GM12878 (cell line): Measurements from ENCODE around the gene EPB41L2. TPM values are rescaled to one million over a fixed set of nuclear protein-coding genes. Genes with fewer than 3 reads are reported as not detected.

Experiments used
- ATAC-seq: fragments of 200-7000 bp; cut with Tn5 transposase; 3 replicates; pipeline ENCODE4 v1.9.1; 2020; ENCODE audit warnings: mild to moderate bottlenecking, moderate library complexity
- BruUV-seq: library from RNA; stranded (reverse); fragments of 400-500 nt; replicated peaks from 2 replicates; lab custom pipeline; 2021; lab: Mats Ljungman, UMichigan
- CTCF ChIA-PET: fragments of 300-600 bp; sonication (Branson Sonifier 250); formaldehyde crosslinking; extraction: SDS; loops from one replicate; lab custom pipeline; 2021; ENCODE audit warnings: inconsistent platforms; lab: Yijun Ruan, JAX
- POLR2A ChIA-PET: fragments of 350-600 bp; formaldehyde crosslinking; extraction: SDS; loops from one replicate; lab custom pipeline; 2021; ENCODE audit warnings: inconsistent platforms; lab: Charles Lee
- RAD21 ChIA-PET: fragments of 300-600 bp; sonication (Branson Sonifier 250); formaldehyde crosslinking; loops from one replicate; lab custom pipeline; 2023; ENCODE audit warnings: antibody characterized with exemption; ENCODE audit not compliant: unreplicated experiment; lab: Charles Lee
- SMC1A ChIA-PET: fragments of 300-600 bp; sonication (Branson Sonifier 250); formaldehyde crosslinking; loops from one replicate; lab custom pipeline; 2023; ENCODE audit not compliant: unreplicated experiment, uncharacterized antibody; lab: Charles Lee
- DNase-seq: peaks from one replicate; pipeline ENCODE4 v3.0.0-alpha.2; 2011; ENCODE audit warnings: low read depth, low spot score
- FAIRE-seq: peaks from 3 replicates; lab custom pipeline; 2011; peaks lifted over from hg19 to GRCh38; lab: Jason Lieb, UNC
- H2AFZ ChIP-seq: 2 replicates; pipeline ENCODE4 v1.6.0; 2011; ENCODE audit warnings: low read depth, low read length, control low read depth; ENCODE audit not compliant: control insufficient read depth
- H3K27ac ChIP-seq: 2 replicates; pipeline ENCODE4 v1.5.1; 2011; ENCODE audit warnings: control low read depth; ENCODE audit not compliant: control insufficient read depth, insufficient read depth
- H3K27me3 ChIP-seq, 2 experiments: replicated peaks in 1 of 2; 2 replicates each; pipeline versions ENCODE4 v1.6.0 to v1.6.1; 2011; ENCODE audit warnings: low read length in 1 of 2; ENCODE audit not compliant: control insufficient read depth in 2 of 2, insufficient read depth in 2 of 2
- H3K36me3 ChIP-seq, 2 experiments: 2 replicates each; pipeline ENCODE4 v1.5.1; 2011; ENCODE audit warnings: low read length in 1 of 2; ENCODE audit not compliant: control insufficient read depth in 2 of 2, insufficient read depth in 2 of 2
- H3K4me1 ChIP-seq: 2 replicates; pipeline ENCODE4 v1.6.1; 2011; ENCODE audit warnings: mild to moderate bottlenecking, low read length, moderate library complexity, mixed read lengths; ENCODE audit not compliant: control insufficient read depth, insufficient read depth
- H3K4me2 ChIP-seq: 2 replicates; pipeline ENCODE4 v1.6.0; 2011; ENCODE audit warnings: control low read depth; ENCODE audit not compliant: control insufficient read depth, insufficient read depth
- H3K4me3 ChIP-seq: fragments of 200-600 bp; sonication (generic); 2 replicates; pipeline ENCODE4 v1.5.1; 2016
- H3K79me2 ChIP-seq: 2 replicates; pipeline ENCODE4 v1.6.0; 2011; ENCODE audit warnings: low read length; ENCODE audit not compliant: control insufficient read depth, insufficient read depth
- H3K9ac ChIP-seq: 2 replicates; pipeline ENCODE4 v1.8.0; 2011; ENCODE audit warnings: low read length, control low read depth, mixed read lengths; ENCODE audit not compliant: control insufficient read depth, insufficient read depth
- H3K9me3 ChIP-seq: replicated peaks from 3 replicates; pipeline ENCODE4 v1.5.1; 2011; ENCODE audit warnings: mild to moderate bottlenecking, low read length; ENCODE audit not compliant: control insufficient read depth, insufficient read depth
- H4K20me1 ChIP-seq: 2 replicates; pipeline ENCODE4 v1.6.0; 2011; ENCODE audit not compliant: control insufficient read depth, insufficient read depth
- DPF2 ChIP-seq: fragments of 450-650 bp; IDR thresholded peaks from 2 replicates; pipeline ENCODE4 v1.6.1; 2017; ENCODE audit warnings: mild to moderate bottlenecking
- HCFC1 ChIP-seq: fragments of 150-350 bp; IDR thresholded peaks from 2 replicates; pipeline ENCODE4 v1.6.1; 2014; ENCODE audit warnings: low read length
- NBN ChIP-seq: fragments of 450-650 bp; IDR thresholded peaks from 2 replicates; pipeline ENCODE4 v1.6.1; 2016
- PRDM15 ChIP-seq: fragments of 450-650 bp; formaldehyde crosslinking; IDR thresholded peaks from 2 replicates; pipeline ENCODE4 v1.4.0; 2020; ENCODE audit warnings: mild to moderate bottlenecking, moderate library complexity
- RUNX3 ChIP-seq: IDR thresholded peaks from 2 replicates; pipeline ENCODE4 v1.6.1; 2012; ENCODE audit warnings: low read length, inconsistent platforms
- WGBS: methylation state at CpG from one replicate; pipeline ENCODE4 v1.1.6; 2016; ENCODE audit warnings: low lambda C conversion rate; ENCODE audit not compliant: insufficient replicate concordance, insufficient coverage; ENCODE audit errors: missing lambda C conversion rate; 5-methylcytosine and 5-hydroxymethylcytosine counted together
- in situ Hi-C: fragments of 300-500 bp; cut with MboI; formaldehyde crosslinking; loops from 9 replicates; pipeline ENCODE4 v1.14.3; 2018; ENCODE audit warnings: mixed read lengths
- intact Hi-C: fragments of 100-400 bp; cut with micrococcal nuclease; formaldehyde crosslinking; loops from one replicate; pipeline ENCODE4 v1.14.2; 2022; ENCODE audit not compliant: unreplicated experiment
- polyA plus RNA-seq, 11 experiments: library from polyadenylated mRNA; depleted of rRNA in 4 of 11; unstranded in 6 of 11; stranded (reverse) in 5 of 11; fragments of >200 nt; fragmentation: Nextera tagmentation in 4 of 11; fragmentation: Illumina TruSeq in 1 of 11; extraction: Ambion mirVana in 4 of 11; extraction: Trizol in 1 of 11; gene quantifications; 1 replicate in 1 of 11; 2 replicates in 10 of 11; pipeline versions ENCODE4 v1.2.1 to v1.2.3, GENCODE V29; 2011 to 2016; ENCODE audit warnings: inconsistent platforms in 2 of 11, missing spikeins in 2 of 11, low read depth in 1 of 11
- total RNA-seq, 4 experiments: library from RNA; depleted of rRNA in 3 of 4; stranded (reverse); fragments of >200 nt in 3 of 4; fragmentation: Illumina TruSeq in 1 of 4; extraction: Trizol in 1 of 4; gene quantifications; 2 replicates each; pipeline versions ENCODE4 v1.2.1 to v1.2.3, GENCODE V29; 2013 to 2021
- TF ChIP-seq, protein P1 (sequence below): fragments of 450-650 bp; IDR thresholded peaks from 2 replicates; pipeline ENCODE4 v1.6.1; 2017; ENCODE audit warnings: mild to moderate bottlenecking, moderate library complexity
- TF ChIP-seq, protein P2 (sequence below): IDR thresholded peaks from 2 replicates; pipeline ENCODE4 v1.6.1; 2012; ENCODE audit warnings: low read depth, low read length, improper control_type of control experiment

The EPB41L2 gene
- total and polyA plus RNA-seq, 10 of the 15 experiments (the other 5 are each of a cell fraction or from before 2014, with no cell fraction given), result 7.4 to 41.6 (median 19.0) TPM

GRCh38 chr6:131062241-131063027, 611 bp downstream of the EPB41L2 start (continued):
- TF ChIP-seq, protein P1, sequence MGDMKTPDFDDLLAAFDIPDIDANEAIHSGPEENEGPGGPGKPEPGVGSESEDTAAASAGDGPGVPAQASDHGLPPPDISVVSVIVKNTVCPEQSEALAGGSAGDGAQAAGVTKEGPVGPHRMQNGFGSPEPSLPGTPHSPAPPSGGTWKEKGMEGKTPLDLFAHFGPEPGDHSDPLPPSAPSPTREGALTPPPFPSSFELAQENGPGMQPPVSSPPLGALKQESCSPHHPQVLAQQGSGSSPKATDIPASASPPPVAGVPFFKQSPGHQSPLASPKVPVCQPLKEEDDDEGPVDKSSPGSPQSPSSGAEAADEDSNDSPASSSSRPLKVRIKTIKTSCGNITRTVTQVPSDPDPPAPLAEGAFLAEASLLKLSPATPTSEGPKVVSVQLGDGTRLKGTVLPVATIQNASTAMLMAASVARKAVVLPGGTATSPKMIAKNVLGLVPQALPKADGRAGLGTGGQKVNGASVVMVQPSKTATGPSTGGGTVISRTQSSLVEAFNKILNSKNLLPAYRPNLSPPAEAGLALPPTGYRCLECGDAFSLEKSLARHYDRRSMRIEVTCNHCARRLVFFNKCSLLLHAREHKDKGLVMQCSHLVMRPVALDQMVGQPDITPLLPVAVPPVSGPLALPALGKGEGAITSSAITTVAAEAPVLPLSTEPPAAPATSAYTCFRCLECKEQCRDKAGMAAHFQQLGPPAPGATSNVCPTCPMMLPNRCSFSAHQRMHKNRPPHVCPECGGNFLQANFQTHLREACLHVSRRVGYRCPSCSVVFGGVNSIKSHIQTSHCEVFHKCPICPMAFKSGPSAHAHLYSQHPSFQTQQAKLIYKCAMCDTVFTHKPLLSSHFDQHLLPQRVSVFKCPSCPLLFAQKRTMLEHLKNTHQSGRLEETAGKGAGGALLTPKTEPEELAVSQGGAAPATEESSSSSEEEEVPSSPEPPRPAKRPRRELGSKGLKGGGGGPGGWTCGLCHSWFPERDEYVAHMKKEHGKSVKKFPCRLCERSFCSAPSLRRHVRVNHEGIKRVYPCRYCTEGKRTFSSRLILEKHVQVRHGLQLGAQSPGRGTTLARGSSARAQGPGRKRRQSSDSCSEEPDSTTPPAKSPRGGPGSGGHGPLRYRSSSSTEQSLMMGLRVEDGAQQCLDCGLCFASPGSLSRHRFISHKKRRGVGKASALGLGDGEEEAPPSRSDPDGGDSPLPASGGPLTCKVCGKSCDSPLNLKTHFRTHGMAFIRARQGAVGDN, result 0 out of 2 replicates have a peak, but pooled peaks have one; percentile 14
- TF ChIP-seq NBN (no peak), DPF2 (peak; percentile 26)

DNA sequence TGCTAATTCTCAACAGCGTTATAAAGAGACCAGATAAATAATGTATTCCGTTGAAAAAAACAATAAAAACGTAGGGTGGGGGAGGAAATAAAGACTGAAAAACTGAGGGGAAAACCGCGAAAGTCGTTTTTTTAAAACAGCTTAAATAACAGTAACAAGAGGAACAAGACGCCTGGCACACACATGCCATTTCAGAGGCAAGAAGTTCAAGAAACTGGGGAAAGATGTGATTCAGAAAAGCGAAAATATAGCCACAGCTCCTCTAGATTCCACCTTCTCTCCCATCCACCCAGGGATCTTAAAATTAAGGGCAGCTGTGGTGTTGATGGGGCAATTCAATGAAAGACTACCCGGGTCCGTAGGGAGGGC, 1.3 kb downstream of the EPB41L2 start:
- ChIA-PET CTCF (interaction anchor here (0.8 to 1.5 kb wide), 4 partner anchors 55 to 177 kb away, joined by 3 to 7 read pairs (median 4); no protein-coding TSS in a partner anchor), POLR2A (interaction anchor here (0.8 kb wide), 1 partner anchor 46 kb away, joined by 3 read pairs; no protein-coding TSS in a partner anchor), SMC1A (interaction anchor here (0.8 to 3.0 kb wide), 10 partner anchors 12 to 177 kb away, joined by 3 to 12 read pairs (median 4); no protein-coding TSS in a partner anchor), RAD21 (interaction anchor here (1.3 to 2.4 kb wide), 3 partner anchors 54 to 177 kb away, joined by 3 to 9 read pairs (median 5); no protein-coding TSS in a partner anchor)
- ATAC-seq, result no peak
- WGBS, result 0% methylated on average over 10 of the region's 10 CpGs
- FAIRE-seq, result no peak
- in situ Hi-C loops, result no loop called here
- Histone ChIP-seq H3K4me2 (peak overlapping the region; percentile 90), H3K79me2 (peaks cover 35% of the 10 kb centered on the region), H3K27me3 (no peaks in the 10 kb centered on the region), H3K4me1 (peaks cover 6% of the 10 kb centered on the region), H3K9ac (peak overlapping the region; percentile 71), H3K27ac (0 out of 2 replicates have a peak overlapping the region, but pooled peaks have one; percentile 54), H2AFZ (no peak overlapping the region), H3K4me3 (peak overlapping the region; percentile 88), H4K20me1 (no peaks in the 10 kb centered on the region; the same call in 1 of the 2 replicates), H3K9me3 (no peaks in the 10 kb centered on the region; the same call in 1 of the 3 replicates), H3K36me3 (no peaks in the 10 kb centered on the region)
- BruUV-seq, result no TSS peak
- intact Hi-C loops, result loop anchor here (2.0 to 5.0 kb wide), 4 partner anchors 47 to 177 kb away; no protein-coding TSS in a partner anchor
- no peak for DNase-seq
- TF ChIP-seq, protein P2, sequence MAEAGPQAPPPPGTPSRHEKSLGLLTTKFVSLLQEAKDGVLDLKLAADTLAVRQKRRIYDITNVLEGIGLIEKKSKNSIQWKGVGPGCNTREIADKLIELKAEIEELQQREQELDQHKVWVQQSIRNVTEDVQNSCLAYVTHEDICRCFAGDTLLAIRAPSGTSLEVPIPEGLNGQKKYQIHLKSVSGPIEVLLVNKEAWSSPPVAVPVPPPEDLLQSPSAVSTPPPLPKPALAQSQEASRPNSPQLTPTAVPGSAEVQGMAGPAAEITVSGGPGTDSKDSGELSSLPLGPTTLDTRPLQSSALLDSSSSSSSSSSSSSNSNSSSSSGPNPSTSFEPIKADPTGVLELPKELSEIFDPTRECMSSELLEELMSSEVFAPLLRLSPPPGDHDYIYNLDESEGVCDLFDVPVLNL, result no peak
- 0 out of 2 replicates have a peak, but pooled peaks have one; percentile 9 for TF ChIP-seq RUNX3
- TF ChIP-seq PRDM15, result no peak
- no peak for TF ChIP-seq HCFC1
